Endothelial cell of umbilical vein (primary cell): Measurements from ENCODE around the gene PDLIM5. TPM values are rescaled to one million over a fixed set of nuclear protein-coding genes. Genes with fewer than 3 reads are reported as not detected.

Experiments used
- BruUV-seq: library from RNA; stranded (reverse); fragments of 400-500 nt; replicated peaks from 2 replicates; lab custom pipeline; 2021; lab: Mats Ljungman, UMichigan
- CTCF ChIA-PET: fragments of 300-600, 350-600 bp; sonication (Branson Sonifier 250); formaldehyde crosslinking; loops from one replicate; lab custom pipeline; 2021; ENCODE audit warnings: antibody characterized with exemption, inconsistent platforms; lab: Charles Lee
- POLR2A ChIA-PET: fragments of 300-600, 350-600 bp; sonication (Branson Sonifier 250); formaldehyde crosslinking; loops from one replicate; lab custom pipeline; 2021; ENCODE audit warnings: antibody characterized with exemption, inconsistent platforms; lab: Charles Lee
- DNase-seq: peaks from one replicate; pipeline ENCODE4 v3.0.0-alpha.2; 2011; ENCODE audit warnings: low read depth, low spot score
- FAIRE-seq: peaks from 2 replicates; lab custom pipeline; 2011; peaks lifted over from hg19 to GRCh38; lab: Jason Lieb, UNC
- H2AFZ ChIP-seq: 2 replicates; pipeline ENCODE4 v1.6.0; 2012; ENCODE audit warnings: low read depth, low read length, control low read depth, inconsistent platforms
- H3K27ac ChIP-seq: 2 replicates; pipeline ENCODE4 v1.5.1; 2011; ENCODE audit warnings: low read depth, mild to moderate bottlenecking, control low read depth, low read length, moderate library complexity; ENCODE audit not compliant: insufficient read depth
- H3K27me3 ChIP-seq, 2 experiments: 2 replicates each; pipeline versions ENCODE4 v1.6.0 to v1.6.1; 2011; ENCODE audit warnings: low read length in 2 of 2, mixed read lengths in 1 of 2; ENCODE audit not compliant: control insufficient read depth in 2 of 2, insufficient read depth in 2 of 2
- H3K36me3 ChIP-seq, 2 experiments: 2 replicates in 1 of 2; 3 replicates in 1 of 2; pipeline ENCODE4 v1.5.1; 2011; ENCODE audit warnings: low read length in 2 of 2, mild to moderate bottlenecking in 1 of 2, moderate library complexity in 1 of 2; ENCODE audit not compliant: control insufficient read depth in 2 of 2, insufficient read depth in 2 of 2; ENCODE audit errors: extremely low read depth in 1 of 2
- H3K4me1 ChIP-seq: 3 replicates; pipeline ENCODE4 v1.5.1; 2011; ENCODE audit warnings: mild to moderate bottlenecking, low read length; ENCODE audit not compliant: control insufficient read depth, insufficient read depth; ENCODE audit errors: extremely low read depth
- H3K4me2 ChIP-seq: 2 replicates; pipeline ENCODE4 v1.6.1; 2011; ENCODE audit warnings: low read length, control low read depth, mixed read lengths; ENCODE audit not compliant: insufficient read depth
- H3K4me3 ChIP-seq, 3 experiments: fragments of 200-600 bp in 1 of 3; sonication (generic), shearing (Covaris generic) in 1 of 3; replicated peaks in 1 of 3; 2 replicates each; pipeline ENCODE4 v1.5.1; 2011 to 2016; ENCODE audit warnings: control low read depth in 3 of 3, low read length in 3 of 3, mild to moderate bottlenecking in 2 of 3, inconsistent platforms in 1 of 3, low read depth in 1 of 3, moderate library complexity in 1 of 3; ENCODE audit not compliant: insufficient read depth in 1 of 3
- H3K79me2 ChIP-seq: 2 replicates; pipeline ENCODE4 v1.6.0; 2012; ENCODE audit warnings: low read length, inconsistent platforms; ENCODE audit not compliant: control insufficient read depth, insufficient read depth
- H3K9ac ChIP-seq: replicated peaks from 2 replicates; pipeline ENCODE3; 2011; ENCODE audit warnings: low read length, control low read depth; ENCODE audit not compliant: insufficient read depth; ENCODE audit errors: extremely low read depth
- H3K9me1 ChIP-seq: replicated peaks from 3 replicates; pipeline ENCODE4 v1.6.0; 2011; ENCODE audit warnings: mild to moderate bottlenecking, low read length; ENCODE audit not compliant: control insufficient read depth, insufficient read depth; ENCODE audit errors: extremely low read depth
- H3K9me3 ChIP-seq: replicated peaks from 2 replicates; pipeline ENCODE4 v1.5.1; 2012; ENCODE audit warnings: low read length, inconsistent platforms; ENCODE audit not compliant: control insufficient read depth, insufficient read depth
- H4K20me1 ChIP-seq: replicated peaks from 2 replicates; pipeline ENCODE3; 2011; ENCODE audit warnings: mild to moderate bottlenecking, low read length; ENCODE audit not compliant: control insufficient read depth, insufficient read depth; ENCODE audit errors: extremely low read depth
- EZH2 ChIP-seq: IDR thresholded peaks from 2 replicates; pipeline ENCODE4 v1.6.1; 2012; ENCODE audit warnings: borderline replicate concordance, low read depth, mild to moderate bottlenecking, moderate library complexity, low read length, inconsistent platforms; ENCODE audit not compliant: severe bottlenecking
- FOS ChIP-seq: IDR thresholded peaks from 2 replicates; pipeline ENCODE4 v1.6.1; 2011; ENCODE audit warnings: mild to moderate bottlenecking, low read length, moderate library complexity, borderline replicate concordance; ENCODE audit not compliant: insufficient read depth
- GATA2 ChIP-seq: IDR thresholded peaks from 2 replicates; pipeline ENCODE4 v1.7.0; 2011; ENCODE audit warnings: low read depth, mild to moderate bottlenecking, moderate library complexity, mixed read lengths, low read length; ENCODE audit not compliant: insufficient read length, insufficient read depth
- JUN ChIP-seq: IDR thresholded peaks from 2 replicates; pipeline ENCODE4 v1.6.1; 2011; ENCODE audit warnings: borderline replicate concordance, low read depth; ENCODE audit not compliant: insufficient read length, insufficient read depth
- MYC ChIP-seq: IDR thresholded peaks from one replicate; pipeline ENCODE4 v1.6.1; 2011; ENCODE audit warnings: mild to moderate bottlenecking, low read depth, low read length
- POLR2A ChIP-seq: IDR thresholded peaks from 2 replicates; pipeline ENCODE4 v1.6.1; 2012; ENCODE audit warnings: low read depth, mild to moderate bottlenecking, control low read depth, low read length
- POLR2AphosphoS5 ChIP-seq: IDR thresholded peaks from 2 replicates; pipeline ENCODE4 v1.6.1; 2012; ENCODE audit warnings: low read depth, mild to moderate bottlenecking, control low read depth, low read length, moderate library complexity; ENCODE audit not compliant: insufficient read depth
- dilution Hi-C: fragments of 300-500 bp; cut with MboI; formaldehyde crosslinking; loops from one replicate; pipeline ENCODE4 v1.15.0; 2019; ENCODE audit warnings: low sequenced_read_pairs; ENCODE audit not compliant: extremely low pct_ligation_motif_present
- intact Hi-C: fragments of 100-400 bp; cut with micrococcal nuclease; formaldehyde crosslinking; loops from one replicate; pipeline ENCODE4 v1.10.0; 2022
- polyA plus RNA-seq, 4 experiments: library from polyadenylated mRNA; depleted of rRNA in 3 of 4; stranded (reverse) in 3 of 4; unstranded in 1 of 4; fragments of >200 nt; gene quantifications; 2 replicates each; pipeline versions ENCODE4 v1.2.1 to v1.2.3, GENCODE V29; 2011 to 2012; ENCODE audit warnings: missing spikeins in 1 of 4
- total RNA-seq: library from RNA; stranded (reverse); gene quantifications from 2 replicates; pipeline ENCODE4 v1.2.3, GENCODE V29; 2021
- TF ChIP-seq, protein P1 (sequence below), 2 donors: IDR thresholded peaks; 1 replicate in 1 of 2; 2 replicates in 1 of 2; pipeline ENCODE4 v1.5.1; 2011; ENCODE audit warnings: low read length in 2 of 2, mild to moderate bottlenecking in 2 of 2, moderate library complexity in 2 of 2, control low read depth in 1 of 2, inconsistent platforms in 1 of 2, low read depth in 1 of 2; ENCODE audit not compliant: insufficient read depth in 1 of 2; ENCODE audit errors: extremely low read depth in 1 of 2
- TF ChIP-seq, protein P2 (sequence below): IDR thresholded peaks from 2 replicates; pipeline ENCODE4 v1.6.1; 2011; ENCODE audit not compliant: insufficient read depth, insufficient read length

The PDLIM5 gene
- total and polyA plus RNA-seq, 2 donors (not counting 3 experiments of a cell fraction or from before 2014, with no cell fraction given) = 243 to 310 TPM

- CTCF ChIA-PET = interaction anchor here (1.9 kb wide), 2 partner anchors 15 to 22 kb away, joined by 7 to 8 read pairs; no protein-coding TSS in a partner anchor
- no peak for FAIRE-seq
- no peak for DNase-seq
- BruUV-seq = no TSS peak
- Histone ChIP-seq H3K27ac (no peak overlapping the region), H3K36me3 (no peaks in the 10 kb centered on the region), H3K79me2 (no peaks in the 10 kb centered on the region), H3K9ac (no peak overlapping the region), H3K27me3 (no peaks in the 10 kb centered on the region), H3K4me3 (no peak overlapping the region), H4K20me1 (no peaks in the 10 kb centered on the region), H2AFZ (no peak overlapping the region), H3K9me3 (peaks cover 2% of the 10 kb centered on the region), H3K4me1 (no peaks in the 10 kb centered on the region), H3K9me1 (no peaks in the 10 kb centered on the region), H3K4me2 (no peak overlapping the region)
- intact Hi-C loops (no loop called here), dilution Hi-C loops (no loop called here)
- no peak for TF ChIP-seq POLR2AphosphoS5
- no peak for TF ChIP-seq MYC
- TF ChIP-seq GATA2 = no peak
- TF ChIP-seq, protein P1, sequence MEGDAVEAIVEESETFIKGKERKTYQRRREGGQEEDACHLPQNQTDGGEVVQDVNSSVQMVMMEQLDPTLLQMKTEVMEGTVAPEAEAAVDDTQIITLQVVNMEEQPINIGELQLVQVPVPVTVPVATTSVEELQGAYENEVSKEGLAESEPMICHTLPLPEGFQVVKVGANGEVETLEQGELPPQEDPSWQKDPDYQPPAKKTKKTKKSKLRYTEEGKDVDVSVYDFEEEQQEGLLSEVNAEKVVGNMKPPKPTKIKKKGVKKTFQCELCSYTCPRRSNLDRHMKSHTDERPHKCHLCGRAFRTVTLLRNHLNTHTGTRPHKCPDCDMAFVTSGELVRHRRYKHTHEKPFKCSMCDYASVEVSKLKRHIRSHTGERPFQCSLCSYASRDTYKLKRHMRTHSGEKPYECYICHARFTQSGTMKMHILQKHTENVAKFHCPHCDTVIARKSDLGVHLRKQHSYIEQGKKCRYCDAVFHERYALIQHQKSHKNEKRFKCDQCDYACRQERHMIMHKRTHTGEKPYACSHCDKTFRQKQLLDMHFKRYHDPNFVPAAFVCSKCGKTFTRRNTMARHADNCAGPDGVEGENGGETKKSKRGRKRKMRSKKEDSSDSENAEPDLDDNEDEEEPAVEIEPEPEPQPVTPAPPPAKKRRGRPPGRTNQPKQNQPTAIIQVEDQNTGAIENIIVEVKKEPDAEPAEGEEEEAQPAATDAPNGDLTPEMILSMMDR (IDR thresholded peaks at IDR 0.05; ENCODE audit: extremely low read depth in 1 of 2, insufficient read depth in 1 of 2, low read depth in 1 of 2, low read length in 2 of 2) = no peak
- no peak for TF ChIP-seq POLR2A
- no peak for TF ChIP-seq FOS
- TF ChIP-seq EZH2 = no peak
- TF ChIP-seq, protein P2, sequence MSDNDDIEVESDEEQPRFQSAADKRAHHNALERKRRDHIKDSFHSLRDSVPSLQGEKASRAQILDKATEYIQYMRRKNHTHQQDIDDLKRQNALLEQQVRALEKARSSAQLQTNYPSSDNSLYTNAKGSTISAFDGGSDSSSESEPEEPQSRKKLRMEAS = no peak
- TF ChIP-seq JUN = no peak
- POLR2A ChIA-PET = no interaction called here
Measured at GRCh38 chr4:94428884-94429283, 22.9 kb upstream of the PDLIM5 start.
